Stimulated activated naive CD8-positive, alpha-beta T cell treated with anti-CD3 and anti-CD28 coated beads, Interleukin-15, Interleukin-2, amounts not matched to agents 100 ng/mL and 50 ng/mL, for 24 hours (primary cell): ENCODE data around the gene CTBP2.
"Not testable (repeated sequence)": the region's sequence is repeated elsewhere in the genome, so short reads cannot be mapped to it uniquely, and the experiment has no call there.

ENCODE experiments used
- H3K27ac Mint-ChIP-seq: one replicate; pipeline ENCODE4 v1.8.0; 2021; ENCODE audit warnings: mild to moderate bottlenecking, mixed read lengths
- H3K27me3 Mint-ChIP-seq: one replicate; pipeline ENCODE4 v1.8.0; 2021; ENCODE audit warnings: mixed read lengths
- H3K36me3 Mint-ChIP-seq: one replicate; pipeline ENCODE4 v1.8.0; 2021; ENCODE audit warnings: low read depth, mixed read lengths
- H3K4me1 Mint-ChIP-seq: one replicate; pipeline ENCODE4 v1.8.0; 2021; ENCODE audit warnings: low read depth, mixed read lengths
- H3K4me3 Mint-ChIP-seq: one replicate; pipeline ENCODE4 v1.8.0; 2021; ENCODE audit warnings: mild to moderate bottlenecking, mixed read lengths
- H3K9me3 Mint-ChIP-seq: one replicate; pipeline ENCODE4 v1.8.0; 2021; ENCODE audit warnings: mixed read lengths

Gene CTBP2

DNA sequence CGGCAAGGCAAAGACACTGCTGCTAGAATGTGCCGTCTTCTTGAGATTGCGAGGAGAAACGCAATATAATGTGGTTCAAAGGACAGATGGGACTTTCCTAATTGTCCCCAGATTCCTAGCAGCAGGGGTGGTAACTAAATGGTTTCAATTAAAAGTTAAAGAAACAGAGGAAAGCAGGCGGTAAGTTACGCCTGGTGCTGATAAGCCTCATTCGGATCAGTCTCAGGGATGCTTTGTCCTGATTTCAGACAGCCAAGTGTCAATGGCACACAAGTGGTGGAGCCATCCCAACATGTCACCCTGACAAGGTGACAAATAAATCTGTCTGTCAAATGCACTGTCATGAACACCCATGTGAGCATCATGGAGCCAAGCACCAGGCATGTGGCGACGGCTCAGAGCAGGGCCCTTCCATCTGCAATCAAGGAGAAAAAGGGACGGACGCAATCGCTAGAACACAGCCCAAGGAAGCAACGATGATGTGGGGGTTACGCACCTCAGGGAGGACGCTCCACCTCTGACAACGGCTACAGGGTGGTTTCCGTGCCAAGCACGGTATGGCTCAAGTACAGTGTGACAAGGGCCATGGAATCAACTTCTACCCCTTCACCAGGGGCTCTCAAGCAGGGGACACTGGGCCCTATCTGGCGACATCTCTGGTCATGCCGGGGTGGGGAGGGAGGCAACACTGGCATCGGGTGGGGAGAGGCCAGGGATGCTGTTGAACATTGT, 66.2 kb downstream of the CTBP2 start:
- Mint-ChIP-seq H3K36me3 (no peaks in the 10 kb centered on the region), H3K4me1 (peaks cover 5% of the 10 kb centered on the region), H3K27me3 (no peaks in the 10 kb centered on the region), H3K27ac (no peak overlapping the region), H3K9me3 (no peaks in the 10 kb centered on the region), H3K4me3 (no peak overlapping the region)

- H3K9me3 Mint-ChIP-seq = no peaks in the 10 kb centered on the region
- peaks cover 4% of the 10 kb centered on the region for H3K27me3 Mint-ChIP-seq
- no peak overlapping the region for H3K4me3 Mint-ChIP-seq
- H3K27ac Mint-ChIP-seq = no peak overlapping the region
- peaks cover 5% of the 10 kb centered on the region for H3K4me1 Mint-ChIP-seq
- H3K36me3 Mint-ChIP-seq = no peaks in the 10 kb centered on the region
These were observed 67.0 kb downstream of the CTBP2 start for GRCh38 chr10:125093199-125093973.

DNA sequence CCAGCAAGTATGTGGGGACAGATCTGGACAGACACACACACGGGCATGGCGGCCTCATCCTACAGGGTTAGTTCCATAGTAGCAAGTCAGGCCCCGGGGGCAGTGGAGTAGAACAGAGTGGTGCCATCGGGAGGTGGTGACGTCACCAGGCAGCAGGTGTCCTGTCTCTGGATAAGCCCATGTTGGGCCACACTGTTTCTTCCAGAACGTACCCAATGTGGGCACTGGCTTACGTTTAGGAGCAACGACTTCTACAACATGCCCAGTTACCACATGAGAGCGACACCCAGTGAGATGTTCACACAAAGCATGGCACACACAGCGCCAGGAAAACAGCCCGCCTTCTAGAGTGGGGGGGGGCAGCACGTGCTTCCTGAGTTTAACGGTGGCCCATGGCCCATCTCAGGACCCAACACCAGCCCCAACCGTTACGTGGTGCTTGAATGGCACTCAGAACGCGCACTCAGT, 67.8 kb downstream of the CTBP2 start:
- Mint-ChIP-seq H3K36me3 (no peaks in the 10 kb centered on the region), H3K4me1 (peaks cover 5% of the 10 kb centered on the region), H3K27ac (no peak overlapping the region), H3K27me3 (peaks cover 4% of the 10 kb centered on the region), H3K9me3 (no peaks in the 10 kb centered on the region), H3K4me3 (no peak overlapping the region)

GRCh38 chr10:125091891-125092290, 68.5 kb downstream of the CTBP2 start:
- no peaks in the 10 kb centered on the region for H3K36me3 Mint-ChIP-seq
- peaks cover 5% of the 10 kb centered on the region for H3K4me1 Mint-ChIP-seq
- no peak overlapping the region for H3K27ac Mint-ChIP-seq
- peaks cover 4% of the 10 kb centered on the region for H3K27me3 Mint-ChIP-seq
- H3K4me3 Mint-ChIP-seq = no peak overlapping the region
- no peaks in the 10 kb centered on the region for H3K9me3 Mint-ChIP-seq

- H3K36me3 Mint-ChIP-seq = no peaks in the 10 kb centered on the region
- peaks cover 4% of the 10 kb centered on the region for H3K27me3 Mint-ChIP-seq
- no peak overlapping the region for H3K27ac Mint-ChIP-seq
- H3K4me1 Mint-ChIP-seq = no peaks in the 10 kb centered on the region
- H3K9me3 Mint-ChIP-seq = no peaks in the 10 kb centered on the region
- H3K4me3 Mint-ChIP-seq = no peak overlapping the region
These were observed 70.9 kb downstream of the CTBP2 start for GRCh38 chr10:125089469-125089868.

DNA sequence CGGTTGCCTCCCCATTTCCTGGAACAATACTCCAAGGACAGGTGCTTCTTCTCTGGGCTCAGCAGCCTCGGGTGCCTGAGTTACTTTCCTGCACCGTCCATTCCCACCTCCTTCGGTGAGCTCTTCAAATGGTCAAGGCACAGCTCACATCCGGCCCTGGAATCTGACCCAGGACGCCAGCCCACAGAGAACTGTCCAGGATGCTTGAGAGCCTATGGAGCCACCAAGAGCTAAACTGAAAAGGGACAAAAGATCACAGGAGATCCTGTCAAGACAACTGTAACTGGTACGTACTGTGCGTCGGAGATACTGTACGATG, 72.5 kb downstream of the CTBP2 start:
- H3K4me3 Mint-ChIP-seq = no peak overlapping the region

DNA sequence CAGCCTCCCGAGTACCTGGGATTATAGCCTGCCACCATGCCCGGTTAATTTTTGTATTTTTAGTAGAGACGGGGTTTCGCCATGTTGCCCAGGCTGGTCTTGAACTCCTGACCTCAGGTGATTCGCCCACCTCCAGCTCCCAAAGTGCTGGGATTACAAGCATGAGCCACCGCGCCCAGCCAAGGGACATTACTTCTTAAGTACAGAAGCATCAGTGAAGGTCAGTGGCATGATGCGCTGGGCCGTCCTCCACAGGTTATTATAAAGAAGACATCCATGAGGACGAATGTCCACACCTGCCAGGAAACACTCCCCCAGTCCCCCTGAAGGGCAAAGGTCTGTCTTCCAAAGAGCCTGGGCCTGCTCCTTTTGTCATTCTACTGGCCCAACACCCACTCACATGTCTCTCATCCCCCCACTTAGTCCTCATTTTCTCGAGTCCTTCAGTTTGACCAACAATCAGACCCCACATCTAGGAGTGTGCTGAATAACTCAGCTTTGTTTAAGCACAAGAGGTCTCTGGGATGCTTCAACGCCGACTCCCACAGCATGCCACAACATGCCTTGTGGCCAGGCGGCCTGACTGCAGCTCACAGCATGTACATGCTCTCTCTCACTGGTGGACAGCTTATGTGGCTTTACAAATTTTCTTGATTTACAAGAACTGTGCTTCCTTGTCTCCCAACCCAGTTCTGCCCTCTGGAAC, 73.0 kb downstream of the CTBP2 start:
- H3K27ac Mint-ChIP-seq = no peak overlapping the region
- H3K27me3 Mint-ChIP-seq = peaks cover 4% of the 10 kb centered on the region
- H3K36me3 Mint-ChIP-seq = no peaks in the 10 kb centered on the region
- no peaks in the 10 kb centered on the region for H3K9me3 Mint-ChIP-seq
- H3K4me1 Mint-ChIP-seq = no peaks in the 10 kb centered on the region
- H3K4me3 Mint-ChIP-seq = no peak overlapping the region

More for the DNA sequence above, 72.5 kb downstream of the CTBP2 start:
- Mint-ChIP-seq H3K27me3 (peaks cover 4% of the 10 kb centered on the region), H3K4me1 (no peaks in the 10 kb centered on the region), H3K36me3 (no peaks in the 10 kb centered on the region), H3K27ac (no peak overlapping the region), H3K9me3 (no peaks in the 10 kb centered on the region)

- H3K9me3 Mint-ChIP-seq = no peaks in the 10 kb centered on the region
- H3K27ac Mint-ChIP-seq = no peak overlapping the region
- no peaks in the 10 kb centered on the region for H3K36me3 Mint-ChIP-seq
- peaks cover 4% of the 10 kb centered on the region for H3K27me3 Mint-ChIP-seq
- no peaks in the 10 kb centered on the region for H3K4me1 Mint-ChIP-seq
- H3K4me3 Mint-ChIP-seq = no peak overlapping the region
These were observed 73.7 kb downstream of the CTBP2 start for GRCh38 chr10:125086691-125087090.

DNA sequence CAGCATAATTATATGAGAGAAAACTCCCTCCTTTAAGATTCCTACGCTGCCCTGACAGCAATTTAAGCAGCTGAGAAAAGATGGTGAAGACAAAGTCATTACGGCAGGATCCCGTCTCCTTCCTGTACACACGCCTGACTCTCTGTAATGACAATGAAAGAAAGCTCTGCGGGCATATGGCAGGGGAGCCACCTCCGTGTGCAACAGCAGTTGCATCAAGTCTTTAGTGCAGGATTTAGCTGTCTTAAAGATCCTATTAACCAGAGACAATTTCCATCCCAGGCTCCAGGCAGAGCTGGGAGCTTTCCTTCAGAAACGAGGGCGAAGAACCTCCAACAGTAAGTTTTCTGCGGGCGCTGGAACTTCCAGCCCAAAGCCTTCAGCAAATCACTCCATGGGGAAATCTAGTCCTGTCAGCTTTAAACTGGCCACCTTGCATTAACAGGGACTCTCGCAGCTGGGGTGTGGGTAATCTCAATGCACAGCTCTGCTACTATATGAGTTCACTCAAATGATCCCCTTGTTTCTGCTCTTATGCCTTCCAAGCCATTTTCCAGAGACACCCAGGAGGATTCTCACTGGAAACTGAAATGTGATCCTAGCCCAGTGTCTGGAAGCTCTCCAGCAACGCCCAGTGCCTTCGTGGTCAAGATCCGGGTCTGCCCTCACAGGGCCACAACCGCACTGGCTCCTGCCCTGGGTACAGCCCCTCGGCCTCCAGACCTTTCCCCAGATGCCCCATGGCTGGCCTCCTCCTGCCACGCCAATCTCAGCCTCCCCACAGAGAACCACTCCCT, 74.9 kb downstream of the CTBP2 start:
- Mint-ChIP-seq H3K27ac (no peak overlapping the region), H3K27me3 (peaks cover 7% of the 10 kb centered on the region), H3K4me3 (no peak overlapping the region), H3K4me1 (no peaks in the 10 kb centered on the region), H3K9me3 (no peaks in the 10 kb centered on the region), H3K36me3 (no peaks in the 10 kb centered on the region)

DNA sequence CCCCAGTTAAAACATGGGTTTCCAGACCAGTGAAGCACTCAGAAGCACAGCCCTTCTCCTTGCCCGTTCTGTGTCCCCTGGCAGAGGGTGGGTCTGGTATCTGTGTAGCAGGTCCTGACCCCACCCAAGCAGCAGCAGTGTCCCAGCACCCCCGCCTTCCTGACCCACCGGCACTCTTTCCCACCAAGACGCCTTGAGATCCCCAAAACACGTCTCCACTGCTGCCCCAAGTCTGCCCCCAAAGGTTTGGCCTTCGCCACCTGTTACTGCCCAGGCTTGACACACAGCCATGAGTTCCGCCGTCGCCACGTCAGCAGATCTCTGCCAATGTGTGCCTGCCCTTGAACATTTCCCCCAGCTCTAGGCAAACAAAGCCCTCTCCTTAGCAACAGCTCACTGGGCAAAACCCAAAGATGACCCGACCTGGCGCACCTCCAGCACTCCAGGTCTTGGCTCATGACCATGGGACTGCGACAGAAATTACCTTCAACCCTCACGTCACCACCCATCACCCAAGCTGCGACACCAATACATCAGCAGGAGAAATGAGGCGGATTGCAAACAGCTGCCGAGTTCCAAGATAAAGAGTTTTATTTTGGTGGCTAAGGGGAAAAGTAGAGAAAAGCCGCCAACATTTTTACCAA, 75.6 kb downstream of the CTBP2 start:
- Mint-ChIP-seq H3K36me3 (no peaks in the 10 kb centered on the region), H3K4me1 (no peaks in the 10 kb centered on the region), H3K4me3 (no peak overlapping the region), H3K27me3 (peaks cover 11% of the 10 kb centered on the region), H3K9me3 (no peaks in the 10 kb centered on the region), H3K27ac (no peak overlapping the region)

DNA sequence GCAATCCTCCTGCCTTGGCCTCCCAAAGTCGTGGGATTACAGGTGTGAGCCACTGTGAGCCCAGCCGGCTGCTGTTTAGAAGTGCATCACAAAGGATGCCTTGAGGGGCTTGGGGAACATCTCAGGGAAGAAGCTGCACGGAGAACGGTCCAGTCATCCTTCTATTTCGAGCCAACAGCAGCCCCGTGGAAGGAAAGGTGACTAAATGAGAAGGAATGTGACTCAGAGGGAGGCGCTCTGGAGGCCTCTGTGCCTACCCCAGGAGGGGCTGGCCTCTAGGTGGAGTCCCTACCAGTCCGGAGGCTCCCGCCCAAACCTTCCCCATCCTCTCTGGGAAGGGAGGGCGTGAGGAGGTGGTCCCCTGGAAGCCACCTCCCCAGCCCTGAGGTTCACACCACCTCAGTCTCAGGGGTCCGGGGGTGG, 76.2 kb downstream of the CTBP2 start:
- Mint-ChIP-seq H3K4me3 (no peak overlapping the region), H3K36me3 (no peaks in the 10 kb centered on the region), H3K27me3 (peaks cover 12% of the 10 kb centered on the region), H3K27ac (no peak overlapping the region), H3K4me1 (no peaks in the 10 kb centered on the region), H3K9me3 (no peaks in the 10 kb centered on the region)

GRCh38 chr10:125083576-125083920, 76.8 kb downstream of the CTBP2 start:
- no peak overlapping the region for H3K27ac Mint-ChIP-seq
- peaks cover 9% of the 10 kb centered on the region for H3K27me3 Mint-ChIP-seq
- no peaks in the 10 kb centered on the region for H3K36me3 Mint-ChIP-seq
- no peak overlapping the region for H3K4me3 Mint-ChIP-seq
- no peaks in the 10 kb centered on the region for H3K4me1 Mint-ChIP-seq
- H3K9me3 Mint-ChIP-seq = no peaks in the 10 kb centered on the region

GRCh38 chr10:125082881-125083575, 77.3 kb downstream of the CTBP2 start:
- H3K9me3 Mint-ChIP-seq = no peaks in the 10 kb centered on the region
- H3K27ac Mint-ChIP-seq = no peak overlapping the region
- H3K36me3 Mint-ChIP-seq = no peaks in the 10 kb centered on the region

GRCh38 chr10:125082471-125082870, 77.9 kb downstream of the CTBP2 start:
- not testable (repeated sequence) for H3K4me1 Mint-ChIP-seq, H3K27me3 Mint-ChIP-seq, H3K9me3 Mint-ChIP-seq, H3K4me3 Mint-ChIP-seq, H3K27ac Mint-ChIP-seq, H3K36me3 Mint-ChIP-seq

More at GRCh38 chr10:125082881-125083575, 77.3 kb downstream of the CTBP2 start:
- Mint-ChIP-seq H3K4me3 (no peak overlapping the region), H3K27me3 (peaks cover 8% of the 10 kb centered on the region), H3K4me1 (no peaks in the 10 kb centered on the region)
